Prostate gland (tissue), 2 donors: ENCODE measurements around the gene EPM2AIP1.

Experiments used
- POLR2A ChIP-seq: fragments of 450-650 bp; IDR thresholded peaks from one replicate; pipeline ENCODE4 v1.6.1; 2016; ENCODE audit warnings: antibody characterized with exemption, mild to moderate bottlenecking
- POLR2AphosphoS5 ChIP-seq: sonication (generic); formaldehyde crosslinking; IDR thresholded peaks from one replicate; pipeline ENCODE4 v1.6.1; 2017; ENCODE audit warnings: antibody characterized with exemption
- TF ChIP-seq, protein P1 (sequence below), 4 experiments: fragments of 200-600 bp in 2 of 4; fragments of 450-650 bp in 2 of 4; sonication (generic) in 2 of 4; IDR thresholded peaks; 1 replicate in 3 of 4; 2 replicates in 1 of 4; pipeline ENCODE4 v1.5.1; 2016 to 2019; ENCODE audit warnings: antibody characterized with exemption in 4 of 4, mild to moderate bottlenecking in 2 of 4, moderate library complexity in 2 of 4

DNA sequence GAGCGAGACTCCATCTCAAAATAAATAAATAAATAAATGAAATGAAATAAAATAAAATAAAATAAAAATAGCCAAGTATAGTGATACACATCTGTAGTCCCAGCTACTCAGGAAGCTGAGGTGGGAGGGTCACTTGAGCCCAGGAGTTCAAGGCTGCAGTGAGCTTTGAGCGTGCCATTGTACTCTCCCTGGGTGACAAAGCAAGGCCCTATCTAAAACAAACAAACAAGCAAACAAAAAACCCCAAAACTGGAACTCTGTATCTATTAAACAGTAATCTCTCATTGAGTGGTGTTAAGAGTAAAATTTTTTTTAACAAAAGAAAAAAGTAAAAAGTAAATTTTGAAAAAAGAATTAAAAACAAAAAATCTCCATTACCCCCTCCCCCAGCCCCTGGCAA lies 20.8 kb downstream of the EPM2AIP1 start:
- TF ChIP-seq POLR2A (no peak), POLR2AphosphoS5 (no peak)
- TF ChIP-seq, protein P1, sequence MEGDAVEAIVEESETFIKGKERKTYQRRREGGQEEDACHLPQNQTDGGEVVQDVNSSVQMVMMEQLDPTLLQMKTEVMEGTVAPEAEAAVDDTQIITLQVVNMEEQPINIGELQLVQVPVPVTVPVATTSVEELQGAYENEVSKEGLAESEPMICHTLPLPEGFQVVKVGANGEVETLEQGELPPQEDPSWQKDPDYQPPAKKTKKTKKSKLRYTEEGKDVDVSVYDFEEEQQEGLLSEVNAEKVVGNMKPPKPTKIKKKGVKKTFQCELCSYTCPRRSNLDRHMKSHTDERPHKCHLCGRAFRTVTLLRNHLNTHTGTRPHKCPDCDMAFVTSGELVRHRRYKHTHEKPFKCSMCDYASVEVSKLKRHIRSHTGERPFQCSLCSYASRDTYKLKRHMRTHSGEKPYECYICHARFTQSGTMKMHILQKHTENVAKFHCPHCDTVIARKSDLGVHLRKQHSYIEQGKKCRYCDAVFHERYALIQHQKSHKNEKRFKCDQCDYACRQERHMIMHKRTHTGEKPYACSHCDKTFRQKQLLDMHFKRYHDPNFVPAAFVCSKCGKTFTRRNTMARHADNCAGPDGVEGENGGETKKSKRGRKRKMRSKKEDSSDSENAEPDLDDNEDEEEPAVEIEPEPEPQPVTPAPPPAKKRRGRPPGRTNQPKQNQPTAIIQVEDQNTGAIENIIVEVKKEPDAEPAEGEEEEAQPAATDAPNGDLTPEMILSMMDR (IDR thresholded peaks at IDR 0.05) = no peak
